GM12878 (cell line): ENCODE results near the gene SF1. TPM values are rescaled to one million over a fixed set of nuclear protein-coding genes. Genes with fewer than 3 reads are reported as not detected.

Source experiments
- BACH1 ChIP-seq: fragments of 450-650 bp; IDR thresholded peaks from 2 replicates; pipeline ENCODE4 v1.6.1; 2017; ENCODE audit warnings: mild to moderate bottlenecking, borderline replicate concordance
- POLR2AphosphoS2 ChIP-seq: IDR thresholded peaks from 2 replicates; pipeline ENCODE4 v1.6.1; 2011; ENCODE audit warnings: low read depth, mild to moderate bottlenecking, low read length, improper control_type of control experiment, moderate library complexity
- POLR2AphosphoS5 ChIP-seq: IDR thresholded peaks from 2 replicates; pipeline ENCODE4 v1.6.1; 2011; ENCODE audit warnings: mild to moderate bottlenecking, low read length, inconsistent platforms
- TAF1 ChIP-seq: IDR thresholded peaks from 2 replicates; pipeline ENCODE4 v1.6.1; 2011; ENCODE audit warnings: mild to moderate bottlenecking, low read depth, low read length, borderline replicate concordance
- WRNIP1 ChIP-seq: IDR thresholded peaks from 2 replicates; pipeline ENCODE4 v1.6.1; 2011; ENCODE audit warnings: low read depth, low read length, improper control_type of control experiment, borderline replicate concordance
- ZSCAN29 ChIP-seq: fragments of 450-650 bp; IDR thresholded peaks from 2 replicates; pipeline ENCODE4 v1.6.1; 2017; ENCODE audit warnings: mild to moderate bottlenecking, moderate library complexity
- polyA plus RNA-seq, 11 experiments: library from polyadenylated mRNA; depleted of rRNA in 4 of 11; unstranded in 6 of 11; stranded (reverse) in 5 of 11; fragments of >200 nt; fragmentation: Nextera tagmentation in 4 of 11; fragmentation: Illumina TruSeq in 1 of 11; extraction: Ambion mirVana in 4 of 11; extraction: Trizol in 1 of 11; gene quantifications; 1 replicate in 1 of 11; 2 replicates in 10 of 11; pipeline versions ENCODE4 v1.2.1 to v1.2.3, GENCODE V29; 2011 to 2016; ENCODE audit warnings: inconsistent platforms in 2 of 11, missing spikeins in 2 of 11, low read depth in 1 of 11
- total RNA-seq, 4 experiments: library from RNA; depleted of rRNA in 3 of 4; stranded (reverse); fragments of >200 nt in 3 of 4; fragmentation: Illumina TruSeq in 1 of 4; extraction: Trizol in 1 of 4; gene quantifications; 2 replicates each; pipeline versions ENCODE4 v1.2.1 to v1.2.3, GENCODE V29; 2013 to 2021
- TF ChIP-seq, protein P1 (sequence below): fragments of 150-350 bp; IDR thresholded peaks from 2 replicates; pipeline ENCODE4 v1.6.1; 2016; ENCODE audit warnings: low read depth, low read length

SF1 gene
- total and polyA plus RNA-seq, 10 of the 15 experiments (the other 5 are each of a cell fraction or from before 2014, with no cell fraction given): 13.6 to 337 (median 103) TPM

GRCh38 chr11:64777449-64778222 is 706 bp downstream of the SF1 start (continued):
- TF ChIP-seq, protein P1, sequence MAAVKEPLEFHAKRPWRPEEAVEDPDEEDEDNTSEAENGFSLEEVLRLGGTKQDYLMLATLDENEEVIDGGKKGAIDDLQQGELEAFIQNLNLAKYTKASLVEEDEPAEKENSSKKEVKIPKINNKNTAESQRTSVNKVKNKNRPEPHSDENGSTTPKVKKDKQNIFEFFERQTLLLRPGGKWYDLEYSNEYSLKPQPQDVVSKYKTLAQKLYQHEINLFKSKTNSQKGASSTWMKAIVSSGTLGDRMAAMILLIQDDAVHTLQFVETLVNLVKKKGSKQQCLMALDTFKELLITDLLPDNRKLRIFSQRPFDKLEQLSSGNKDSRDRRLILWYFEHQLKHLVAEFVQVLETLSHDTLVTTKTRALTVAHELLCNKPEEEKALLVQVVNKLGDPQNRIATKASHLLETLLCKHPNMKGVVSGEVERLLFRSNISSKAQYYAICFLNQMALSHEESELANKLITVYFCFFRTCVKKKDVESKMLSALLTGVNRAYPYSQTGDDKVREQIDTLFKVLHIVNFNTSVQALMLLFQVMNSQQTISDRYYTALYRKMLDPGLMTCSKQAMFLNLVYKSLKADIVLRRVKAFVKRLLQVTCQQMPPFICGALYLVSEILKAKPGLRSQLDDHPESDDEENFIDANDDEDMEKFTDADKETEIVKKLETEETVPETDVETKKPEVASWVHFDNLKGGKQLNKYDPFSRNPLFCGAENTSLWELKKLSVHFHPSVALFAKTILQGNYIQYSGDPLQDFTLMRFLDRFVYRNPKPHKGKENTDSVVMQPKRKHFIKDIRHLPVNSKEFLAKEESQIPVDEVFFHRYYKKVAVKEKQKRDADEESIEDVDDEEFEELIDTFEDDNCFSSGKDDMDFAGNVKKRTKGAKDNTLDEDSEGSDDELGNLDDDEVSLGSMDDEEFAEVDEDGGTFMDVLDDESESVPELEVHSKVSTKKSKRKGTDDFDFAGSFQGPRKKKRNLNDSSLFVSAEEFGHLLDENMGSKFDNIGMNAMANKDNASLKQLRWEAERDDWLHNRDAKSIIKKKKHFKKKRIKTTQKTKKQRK: no peak
- peak; percentile 80 for TF ChIP-seq POLR2AphosphoS5
- TF ChIP-seq WRNIP1: 0 out of 2 replicates have a peak, but pooled peaks have one; percentile 79
- TF ChIP-seq TAF1: peak; percentile 51; the same call in 1 of the 2 replicates
- peak; percentile 2; the same call in 1 of the 2 replicates for TF ChIP-seq POLR2AphosphoS2
- TF ChIP-seq ZSCAN29: no peak
- peak; percentile 24; the same call in 1 of the 2 replicates for TF ChIP-seq BACH1
- TF ChIP-seq, all 136 proteins: peak for 19
